Esophagus squamous epithelium (tissue), 5 donors: Measurements from ENCODE around the gene RASAL2. TPM values are rescaled to one million over a fixed set of nuclear protein-coding genes. Genes with fewer than 3 reads are reported as not detected.

ENCODE experiments used
- DNase-seq: peaks from one replicate; lab custom pipeline; 2025; lab: John Stamatoyannopoulos, UW
- H3K27ac ChIP-seq, 4 donors: fragments of 200-600 bp; sonication (generic); one replicate each; pipeline ENCODE4 v1.5.1; 2016 to 2019; ENCODE audit warnings: mild to moderate bottlenecking in 1 of 4
- H3K27me3 ChIP-seq, 4 donors: fragments of 200-600 bp; sonication (generic); 1 replicate in 3 of 4; 2 replicates in 1 of 4; pipeline versions ENCODE4 v1.5.1 to v1.6.0; 2017 to 2021; ENCODE audit warnings: antibody characterized with exemption in 1 of 4
- H3K36me3 ChIP-seq, 3 donors: fragments of 200-600 bp; sonication (generic); one replicate each; pipeline ENCODE4 v1.5.1; 2016 to 2019
- H3K4me1 ChIP-seq, 3 donors: fragments of 200-600 bp; sonication (generic); one replicate each; pipeline ENCODE4 v1.5.1; 2017 to 2019
- H3K4me3 ChIP-seq, 4 donors: fragments of 200-600 bp; sonication (generic); 1 replicate in 3 of 4; 2 replicates in 1 of 4; pipeline ENCODE4 v1.5.1; 2016 to 2019; ENCODE audit warnings: mild to moderate bottlenecking in 2 of 4, moderate library complexity in 1 of 4
- H3K9me3 ChIP-seq, 3 donors: fragments of 200-600 bp; sonication (generic); one replicate each; pipeline ENCODE4 v1.5.1; 2016 to 2019
- CTCF ChIP-seq, 6 experiments: fragments of 450-650 bp in 4 of 6; fragments of 200-600 bp in 2 of 6; sonication (generic) in 2 of 6; IDR thresholded peaks; one replicate each; pipeline ENCODE4 v1.5.1; 2016 to 2019; ENCODE audit warnings: antibody characterized with exemption in 6 of 6, mild to moderate bottlenecking in 4 of 6, moderate library complexity in 4 of 6
- POLR2A ChIP-seq, 4 donors: fragments of 450-650 bp; IDR thresholded peaks; one replicate each; pipeline ENCODE4 v1.6.1; 2017; ENCODE audit warnings: antibody characterized with exemption in 4 of 4, mild to moderate bottlenecking in 4 of 4, moderate library complexity in 3 of 4
- WGBS, 2 donors: methylation state at CpG; one replicate each; pipeline ENCODE4 v1.1.5; 2018; 5-methylcytosine and 5-hydroxymethylcytosine counted together
- intact Hi-C: fragments of 100-400 bp; cut with DNase I; formaldehyde crosslinking; loops from one replicate; pipeline ENCODE4 v1.15.0; 2022
- total RNA-seq, 4 donors: library from RNA; depleted of rRNA; stranded (reverse); fragments of >200 nt; gene quantifications; one replicate each; pipeline ENCODE4 v1.1.0, GENCODE V29; 2016
- donor health status: DM: yes; HTN: yes; CAD: no.

RASAL2 gene
- total RNA-seq, 4 donors from 2014 or later = 20.4 to 29.8 (median 25.5) TPM

GRCh38 chr1:178273707-178274410 lies 180.0 kb downstream of the RASAL2 start:
- Histone ChIP-seq H3K27me3 (no peaks in the 10 kb centered on the region), H3K9me3 (no peaks in the 10 kb centered on the region), H3K4me1 (peaks cover 1 to 52% (median 15%) of the 10 kb centered on the region in 3 donors), H3K36me3 (no peaks in the 10 kb centered on the region), H3K4me3 (no peak overlapping the region), H3K27ac (no peak overlapping the region)
- intact Hi-C loops = no loop called here
- no peak for DNase-seq
- TF ChIP-seq POLR2A (IDR thresholded peaks at IDR 0.05) (no peak), CTCF (IDR thresholded peaks at IDR 0.05) (no peak)
- 79 to 82% methylated on average over 6 of the region's 6 CpGs for WGBS, 2 donors

- Histone ChIP-seq H3K4me3 (no peak overlapping the region), H3K4me1 (peaks cover 6 to 56% (median 22%) of the 10 kb centered on the region in 3 donors), H3K36me3 (no peaks in the 10 kb centered on the region), H3K27me3 (no peaks in the 10 kb centered on the region), H3K9me3 (no peaks in the 10 kb centered on the region), H3K27ac (no peak overlapping the region)
- DNase-seq = no peak
- intact Hi-C loops = no loop called here
- WGBS, 2 donors = 85 to 90% methylated on average over 2 of the region's 2 CpGs
- TF ChIP-seq CTCF (IDR thresholded peaks at IDR 0.05) = no peak
- TF ChIP-seq POLR2A (IDR thresholded peaks at IDR 0.05) = no peak
Observed at GRCh38 chr1:178275049-178275448, 181.1 kb downstream of the RASAL2 start.

GRCh38 chr1:178275553-178275952 lies 181.6 kb downstream of the RASAL2 start:
- 65 to 88% methylated on average over 2 of the region's 2 CpGs for WGBS, 2 donors
- DNase-seq = no peak
- no peaks in the 10 kb centered on the region for H3K9me3 ChIP-seq
- intact Hi-C loops = no loop called here
- H3K36me3 ChIP-seq = no peaks in the 10 kb centered on the region
- no peaks in the 10 kb centered on the region for H3K27me3 ChIP-seq
- H3K27ac ChIP-seq = no peak overlapping the region
- H3K4me1 ChIP-seq = peaks cover 6 to 55% (median 22%) of the 10 kb centered on the region in 3 donors
- H3K4me3 ChIP-seq = no peak overlapping the region
- no peak for TF ChIP-seq POLR2A (IDR thresholded peaks at IDR 0.05)
- TF ChIP-seq CTCF (IDR thresholded peaks at IDR 0.05) = no peak

GRCh38 chr1:178277793-178278530 lies 184.1 kb downstream of the RASAL2 start:
- Histone ChIP-seq H3K9me3 (no peaks in the 10 kb centered on the region), H3K27ac (peak overlapping the region; percentile 49 to 80 (median 66)), H3K4me1 (peaks cover 6 to 49% (median 20%) of the 10 kb centered on the region in 3 donors), H3K4me3 (no peak overlapping the region), H3K36me3 (no peaks in the 10 kb centered on the region), H3K27me3 (no peaks in the 10 kb centered on the region)
- 46 to 54% methylated on average over 4 of the region's 4 CpGs for WGBS, 2 donors
- no peak for DNase-seq
- TF ChIP-seq POLR2A (IDR thresholded peaks at IDR 0.05) (no peak), CTCF (IDR thresholded peaks at IDR 0.05) (peak in 1 of 6 experiments; percentile 5)
- intact Hi-C loops = no loop called here
